SU-DHL-6 (cell line): ENCODE measurements around the gene PDGFB.

ENCODE experiments used
- EZH2phosphoT487 ChIP-seq: fragments of 200-600 bp; sonication (generic), shearing (Covaris generic); conservative IDR thresholded peaks from 2 replicates; pipeline ENCODE4 v1.6.1; 2018; ENCODE audit warnings: mild to moderate bottlenecking, antibody characterized with exemption, low read length, moderate library complexity, mixed read lengths
- TF ChIP-seq, protein P1 (sequence below): fragments of 200-600 bp; sonication (generic); IDR thresholded peaks from one replicate; pipeline ENCODE4 v1.5.1; 2017; ENCODE audit warnings: antibody characterized with exemption, mild to moderate bottlenecking, low read length, moderate library complexity; ENCODE audit not compliant: insufficient read depth, poor library complexity, severe bottlenecking

DNA sequence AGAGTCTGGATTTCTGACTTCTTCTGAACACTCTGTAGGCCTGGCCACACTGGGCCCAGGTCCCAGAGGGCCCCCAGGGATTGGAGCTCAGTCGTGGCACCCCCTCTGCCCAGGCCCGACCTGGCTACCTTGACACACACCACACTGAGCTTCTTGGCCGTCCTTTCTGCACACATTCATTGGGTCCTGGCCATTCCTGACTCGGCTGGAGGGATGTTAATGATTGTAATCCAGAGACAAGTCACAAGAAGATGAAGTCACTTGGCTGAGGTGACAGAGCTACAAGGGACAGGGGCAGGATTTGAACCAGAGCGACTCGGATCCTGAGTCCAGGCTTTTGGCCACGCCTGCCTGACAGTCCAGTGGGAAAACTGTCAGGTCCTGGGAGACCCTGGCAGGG is 23.9 kb upstream of the PDGFB start:
- TF ChIP-seq, protein P1, sequence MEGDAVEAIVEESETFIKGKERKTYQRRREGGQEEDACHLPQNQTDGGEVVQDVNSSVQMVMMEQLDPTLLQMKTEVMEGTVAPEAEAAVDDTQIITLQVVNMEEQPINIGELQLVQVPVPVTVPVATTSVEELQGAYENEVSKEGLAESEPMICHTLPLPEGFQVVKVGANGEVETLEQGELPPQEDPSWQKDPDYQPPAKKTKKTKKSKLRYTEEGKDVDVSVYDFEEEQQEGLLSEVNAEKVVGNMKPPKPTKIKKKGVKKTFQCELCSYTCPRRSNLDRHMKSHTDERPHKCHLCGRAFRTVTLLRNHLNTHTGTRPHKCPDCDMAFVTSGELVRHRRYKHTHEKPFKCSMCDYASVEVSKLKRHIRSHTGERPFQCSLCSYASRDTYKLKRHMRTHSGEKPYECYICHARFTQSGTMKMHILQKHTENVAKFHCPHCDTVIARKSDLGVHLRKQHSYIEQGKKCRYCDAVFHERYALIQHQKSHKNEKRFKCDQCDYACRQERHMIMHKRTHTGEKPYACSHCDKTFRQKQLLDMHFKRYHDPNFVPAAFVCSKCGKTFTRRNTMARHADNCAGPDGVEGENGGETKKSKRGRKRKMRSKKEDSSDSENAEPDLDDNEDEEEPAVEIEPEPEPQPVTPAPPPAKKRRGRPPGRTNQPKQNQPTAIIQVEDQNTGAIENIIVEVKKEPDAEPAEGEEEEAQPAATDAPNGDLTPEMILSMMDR: no peak
- TF ChIP-seq EZH2phosphoT487: no peak
